GM19328 (cell line): ENCODE measurements around the gene PCDHGC3.

Experiments
- ATAC-seq: cut with Tn5 transposase; IDR thresholded peaks from one replicate; pipeline ENCODE4 v1.9.1; 2021; ENCODE audit warnings: mild to moderate bottlenecking, moderate library complexity; ENCODE audit not compliant: unreplicated experiment

The PCDHGC3 gene

GRCh38 chr5:141519605-141520565 is 44.1 kb downstream of the PCDHGC3 start:
- ATAC-seq: no peak

DNA sequence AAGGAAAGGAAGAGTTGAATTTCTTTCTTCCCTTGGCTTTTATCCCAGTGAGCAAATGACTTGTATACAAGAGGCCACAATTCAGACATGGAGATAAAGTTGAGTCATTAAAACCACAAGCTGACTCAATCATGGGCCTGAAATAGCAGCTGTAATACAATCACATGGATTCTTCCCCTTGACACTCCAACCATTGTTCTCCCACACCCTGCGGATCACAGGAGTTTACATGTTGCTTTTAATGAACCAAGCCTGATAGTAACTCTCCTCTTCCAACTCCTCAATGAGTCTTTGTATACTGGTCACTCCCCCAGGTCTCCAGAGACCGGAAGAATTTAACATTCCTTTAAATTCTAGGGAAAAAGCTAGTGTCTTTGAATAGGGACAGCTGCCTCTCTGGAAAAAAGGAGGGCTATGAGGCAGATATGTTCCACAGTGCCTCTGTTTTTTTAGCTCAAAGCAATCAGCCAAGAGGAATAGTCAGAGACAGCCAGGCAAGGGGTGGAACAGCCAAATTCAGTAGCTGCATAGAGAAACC is 45.5 kb downstream of the PCDHGC3 start:
- ATAC-seq: no peak

GRCh38 chr5:141522301-141522700 is 46.5 kb downstream of the PCDHGC3 start:
- no peak for ATAC-seq

- ATAC-seq: no peak
Measured at GRCh38 chr5:141523991-141524390, 48.2 kb downstream of the PCDHGC3 start.

DNA sequence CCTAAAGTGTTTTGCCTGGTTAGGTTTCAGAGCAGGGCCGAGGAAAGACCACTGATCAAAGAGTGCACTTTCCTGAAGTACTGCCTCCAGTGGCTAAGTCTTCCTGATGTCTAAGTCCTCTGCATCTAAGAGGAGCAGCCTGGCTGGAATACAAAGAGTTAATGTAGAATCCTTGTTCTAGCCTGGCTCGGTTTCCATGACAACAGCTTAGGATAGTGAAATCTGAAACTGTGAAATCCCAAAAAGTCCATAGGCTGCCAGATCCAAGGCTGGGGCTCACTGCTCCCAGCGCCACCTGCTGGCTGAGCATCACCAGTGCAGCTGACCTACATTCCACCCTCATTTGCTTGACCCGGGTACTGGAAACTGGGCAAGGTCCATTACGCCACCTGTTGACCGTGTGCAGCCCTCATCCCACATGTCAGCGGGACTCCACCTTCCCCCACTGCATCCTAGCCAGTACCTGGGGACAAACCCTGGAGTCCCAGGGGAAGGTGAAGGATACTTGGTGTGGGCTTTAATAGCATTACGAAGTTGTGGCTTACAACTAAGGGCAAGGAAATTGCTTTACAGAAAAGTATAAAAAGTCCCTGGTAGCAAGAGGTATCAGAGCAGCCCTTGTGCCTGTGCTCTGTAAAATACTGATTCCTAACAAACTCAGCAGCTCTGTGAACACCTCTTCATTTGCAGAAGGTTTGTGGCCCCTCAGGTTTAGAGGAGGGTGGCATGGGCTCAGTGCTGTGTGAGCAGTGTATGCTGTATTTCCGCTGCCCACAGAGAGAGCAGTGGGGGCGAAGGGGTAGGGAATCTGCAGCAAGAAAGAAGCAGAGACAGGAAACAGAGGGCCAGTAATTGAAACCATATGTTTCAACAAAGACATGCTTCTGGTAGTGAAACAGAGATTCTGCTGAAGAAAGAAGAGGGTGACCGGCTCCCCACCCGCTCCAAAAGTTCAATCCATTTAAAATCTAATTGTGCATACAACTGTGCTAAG is 49.1 kb downstream of the PCDHGC3 start:
- peak; percentile 53 for ATAC-seq

GRCh38 chr5:141525653-141526052 is 49.9 kb downstream of the PCDHGC3 start:
- no peak for ATAC-seq

GRCh38 chr5:141527426-141527825 is 51.7 kb downstream of the PCDHGC3 start:
- ATAC-seq: no peak
